BE2C (cell line): ENCODE measurements around the gene TNS3.

Experiments used
- DNase-seq: peaks from one replicate; pipeline ENCODE4 v3.0.0-alpha.2; 2020
- H3K27me3 ChIP-seq: fragments of 250-450 bp; sonication (Bioruptor Pico); 2 replicates; pipeline ENCODE4 v1.5.1; 2020; ENCODE audit warnings: mild to moderate bottlenecking
- H3K36me3 ChIP-seq: fragments of 250-450 bp; sonication (Bioruptor Pico); 2 replicates; pipeline ENCODE4 v1.5.1; 2020; ENCODE audit warnings: mild to moderate bottlenecking
- H3K4me1 ChIP-seq: fragments of 250-450 bp; sonication (Bioruptor Pico); 2 replicates; pipeline ENCODE4 v1.5.1; 2020
- H3K4me3 ChIP-seq: 2 replicates; pipeline ENCODE4 v1.5.1; 2011; ENCODE audit warnings: low read depth, low read length
- H3K9me3 ChIP-seq: fragments of 250-450 bp; sonication (Bioruptor Pico); 2 replicates; pipeline ENCODE4 v1.5.1; 2020
- CTCF ChIP-seq: IDR thresholded peaks from 2 replicates; pipeline ENCODE4 v1.5.1; 2012; ENCODE audit warnings: mild to moderate bottlenecking, low read depth, low read length

The TNS3 gene

GRCh38 chr7:47622946-47623640 is 41.2 kb upstream of the TNS3 start:
- Histone ChIP-seq H3K4me3 (no peak overlapping the region), H3K36me3 (no peaks in the 10 kb centered on the region), H3K9me3 (no peaks in the 10 kb centered on the region), H3K27me3 (no peaks in the 10 kb centered on the region), H3K4me1 (no peaks in the 10 kb centered on the region)
- TF ChIP-seq CTCF = no peak
- DNase-seq = no peak

GRCh38 chr7:47622586-47622945 is 40.7 kb upstream of the TNS3 start:
- Histone ChIP-seq H3K27me3 (no peaks in the 10 kb centered on the region), H3K4me1 (no peaks in the 10 kb centered on the region), H3K36me3 (no peaks in the 10 kb centered on the region), H3K4me3 (no peak overlapping the region), H3K9me3 (no peaks in the 10 kb centered on the region)
- no peak for TF ChIP-seq CTCF
- DNase-seq = no peak

- TF ChIP-seq CTCF = no peak
- no peaks in the 10 kb centered on the region for H3K4me1 ChIP-seq
- H3K36me3 ChIP-seq = no peaks in the 10 kb centered on the region
- H3K4me3 ChIP-seq = no peak overlapping the region
- DNase-seq = no peak
- no peaks in the 10 kb centered on the region for H3K27me3 ChIP-seq
- no peaks in the 10 kb centered on the region for H3K9me3 ChIP-seq
Observed at GRCh38 chr7:47621979-47622561, 40.2 kb upstream of the TNS3 start.

GRCh38 chr7:47621347-47621746 is 39.4 kb upstream of the TNS3 start:
- TF ChIP-seq CTCF = no peak
- Histone ChIP-seq H3K4me1 (no peaks in the 10 kb centered on the region), H3K4me3 (no peak overlapping the region), H3K27me3 (no peaks in the 10 kb centered on the region), H3K9me3 (no peaks in the 10 kb centered on the region), H3K36me3 (no peaks in the 10 kb centered on the region)
- no peak for DNase-seq

GRCh38 chr7:47619806-47620205 is 37.9 kb upstream of the TNS3 start:
- no peak for DNase-seq
- no peak overlapping the region for H3K4me3 ChIP-seq
- no peak for TF ChIP-seq CTCF
- H3K9me3 ChIP-seq = no peaks in the 10 kb centered on the region
- H3K36me3 ChIP-seq = no peaks in the 10 kb centered on the region
- no peaks in the 10 kb centered on the region for H3K27me3 ChIP-seq
- no peaks in the 10 kb centered on the region for H3K4me1 ChIP-seq

- Histone ChIP-seq H3K36me3 (no peaks in the 10 kb centered on the region), H3K9me3 (no peaks in the 10 kb centered on the region), H3K4me3 (no peak overlapping the region), H3K27me3 (no peaks in the 10 kb centered on the region), H3K4me1 (no peaks in the 10 kb centered on the region)
- DNase-seq = no peak
- no peak for TF ChIP-seq CTCF
Observed at GRCh38 chr7:47617131-47617530, 35.2 kb upstream of the TNS3 start.
